IPS-NIHi7 (cell line): ENCODE measurements around the gene CACNA1H.
"Not testable (repeated sequence)": the region's sequence is repeated elsewhere in the genome, so short reads cannot be mapped to it uniquely, and the experiment has no call there.

ENCODE experiments used
- DNase-seq: peaks from one replicate; pipeline ENCODE4 v3.0.0; 2012; ENCODE audit warnings: mixed read lengths; ENCODE audit errors: extremely low spot score

The CACNA1H gene

DNA sequence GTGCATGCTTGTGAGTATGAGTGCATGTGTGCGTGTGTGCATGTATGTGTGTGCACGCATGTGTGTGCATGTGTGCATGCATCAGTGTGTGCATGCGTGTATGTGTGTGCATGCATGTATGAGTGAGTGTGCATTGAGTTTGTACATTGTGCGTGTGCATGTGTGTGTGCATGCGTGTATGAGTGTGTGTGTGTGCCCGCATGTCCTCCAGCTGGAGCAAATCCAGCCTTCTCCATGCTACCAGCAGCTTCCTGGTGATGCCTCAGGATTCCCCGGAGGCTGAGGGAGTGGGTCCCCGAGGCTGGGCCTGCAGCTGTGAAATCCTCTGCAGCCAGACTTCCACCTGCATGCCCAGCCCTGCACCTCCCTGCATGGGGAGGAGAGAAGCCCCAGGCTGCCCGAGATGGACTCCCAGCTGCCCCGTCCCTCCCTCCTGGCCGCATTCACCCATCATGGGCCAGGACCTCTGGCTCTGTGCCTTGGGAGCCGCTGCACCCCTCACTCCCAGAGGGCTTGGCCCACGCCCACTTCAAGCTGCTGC, 112.3 kb downstream of the CACNA1H start:
- DNase-seq, result no peak

DNA sequence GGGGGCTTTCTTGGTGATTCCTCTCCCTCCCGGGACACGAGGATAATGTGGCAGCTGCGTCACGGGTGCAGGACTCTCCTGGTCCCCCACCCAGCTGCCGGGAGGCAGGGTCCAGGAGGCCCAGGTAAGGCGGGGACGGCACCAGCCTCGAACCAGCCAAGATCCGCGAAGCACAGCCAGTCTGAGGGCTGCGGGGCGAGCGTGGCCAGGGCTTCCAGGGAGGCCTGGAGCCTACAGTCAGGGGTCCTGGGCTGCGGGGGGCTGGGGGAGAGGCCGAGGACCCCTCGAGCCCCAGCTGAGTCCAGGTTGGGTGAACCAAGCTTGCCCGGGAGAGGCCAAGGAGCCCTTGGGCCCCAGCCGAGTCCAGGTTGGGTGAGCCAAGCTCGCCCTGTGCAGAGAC, 112.9 kb downstream of the CACNA1H start:
- DNase-seq, result no peak

DNA sequence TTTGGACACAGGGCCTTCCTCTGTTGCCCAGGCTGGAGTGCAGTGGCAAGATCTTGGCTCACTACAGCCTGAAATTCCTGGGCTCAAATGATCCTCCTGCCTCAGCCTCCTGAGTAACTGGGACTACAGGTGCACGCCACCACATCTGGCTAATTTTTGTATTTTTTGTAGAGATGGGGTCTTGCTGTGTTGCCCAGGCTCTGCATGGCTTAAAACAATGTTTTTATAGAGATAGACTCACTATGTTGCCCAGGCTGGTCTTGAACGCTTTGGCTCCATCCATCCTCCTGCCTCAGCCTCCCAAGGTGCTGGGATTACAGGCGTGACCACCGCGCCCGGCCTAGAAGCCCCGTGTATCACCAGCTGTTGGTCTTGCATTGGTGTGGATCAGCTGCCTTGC, 116.5 kb downstream of the CACNA1H start:
- DNase-seq, result not testable (repeated sequence)

DNA sequence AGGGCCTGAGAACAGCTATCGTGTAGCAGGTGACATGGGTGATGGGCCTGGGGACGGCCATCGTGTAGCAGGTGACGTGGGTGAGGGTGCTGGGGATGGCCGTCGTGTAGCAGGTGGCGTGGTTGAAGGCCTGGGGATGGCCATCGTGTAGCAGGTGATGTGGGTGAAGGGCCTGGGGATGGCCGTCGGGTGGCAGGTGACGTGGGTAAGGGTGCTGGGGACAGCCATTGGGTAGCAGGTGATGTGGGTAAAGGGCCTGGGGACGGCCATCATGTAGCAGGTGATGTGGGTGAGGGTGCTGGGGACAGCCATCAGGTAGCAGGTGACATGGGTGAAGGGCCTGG, 118.4 kb downstream of the CACNA1H start:
- DNase-seq, result no peak
